ENCODE data around the gene ANO3. TPM values are rescaled to one million over a fixed set of nuclear protein-coding genes. Genes with fewer than 3 reads are reported as not detected.

Gene ANO3
- total and polyA plus RNA-seq, 2 of the 4 experiments (the other 2 are of a cell fraction), result 0.02 to 0.18 TPM

DNA sequence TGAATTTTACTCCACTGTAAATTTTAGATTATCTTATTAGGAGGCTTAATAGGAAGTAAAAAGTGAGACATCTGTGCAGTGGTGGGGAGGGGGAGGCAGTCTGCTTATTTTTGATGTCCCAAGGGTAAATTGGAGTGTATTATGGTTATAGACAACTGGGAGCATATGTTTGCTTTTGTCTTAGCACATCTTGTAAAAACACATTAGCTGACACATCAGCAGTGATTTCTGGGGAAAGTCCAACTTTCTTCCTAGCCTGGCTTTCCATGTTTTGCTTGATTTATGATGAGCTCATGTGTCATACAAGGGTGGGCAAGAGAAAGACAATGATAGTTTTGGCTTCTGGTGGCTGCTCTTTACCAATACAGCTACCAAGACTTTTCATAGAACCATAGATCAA, 4.0 kb downstream of the ANO3 start:
- no peak overlapping the region for H4K5ac ChIP-seq (ENCODE audit: low read depth, low read length)
- dilution Hi-C loops (cut with HindIII; ENCODE audit: low sequenced_read_pairs, unreplicated experiment), result no loop called here

More for the DNA sequence above, 4.0 kb downstream of the ANO3 start:
- no peak overlapping the region for H4K91ac ChIP-seq (ENCODE audit: insufficient read depth, low read depth, low read length)
- H2BK120ac ChIP-seq (ENCODE audit: low read depth, low read length), result no peak overlapping the region
- H2BK15ac ChIP-seq (ENCODE audit: low read depth, low read length), result no peak overlapping the region
- no peak overlapping the region for H3K4me2 ChIP-seq (ENCODE audit: low read depth, low read length)
- no peak overlapping the region for H2AK5ac ChIP-seq (ENCODE audit: low read depth, low read length)
- DNase-seq (no peak), ATAC-seq (ENCODE audit: low read depth) (no peak)
- no peak overlapping the region for H4K8ac ChIP-seq (ENCODE audit: low read depth in 2 of 2, low read length in 2 of 2)
- H2AK9ac ChIP-seq (replicated peaks; ENCODE audit: low read depth, low read length, poor library complexity), result no peak overlapping the region
- no peak overlapping the region for H2BK5ac ChIP-seq (ENCODE audit: low read depth, low read length, poor library complexity, severe bottlenecking)
- H3K27ac ChIP-seq (ENCODE audit: insufficient read depth, low read length), result no peak overlapping the region
- H3K4me3 ChIP-seq (ENCODE audit: insufficient read depth, low read depth, low read length), result no peak overlapping the region
- H2BK20ac ChIP-seq (ENCODE audit: low read depth, low read length), result no peak overlapping the region
- no peaks in the 10 kb centered on the region for H3K4me1 ChIP-seq (ENCODE audit: control insufficient read depth, insufficient read depth, low read length)
- no peak overlapping the region for H3K56ac ChIP-seq (ENCODE audit: extremely low read depth, insufficient read depth, low read length)
- no peak overlapping the region for H3K18ac ChIP-seq (ENCODE audit: low read depth, low read length)
- no peak overlapping the region for H2AFZ ChIP-seq (replicated peaks; ENCODE audit: low read length, poor library complexity)
- H3K27me3 ChIP-seq (ENCODE audit: control insufficient read depth, insufficient read depth, low read length), result peaks cover 10% of the 10 kb centered on the region
- no peak for TF ChIP-seq MAZ (IDR thresholded peaks at IDR 0.05; ENCODE audit: borderline replicate concordance, low read depth, low read length)
- in situ Hi-C loops (cut with MboI; ENCODE audit: low sequenced_read_pairs) (no loop called here), intact Hi-C loops (cut with micrococcal nuclease) (no loop called here)
- no peak overlapping the region for H3K23ac ChIP-seq (ENCODE audit: low read depth, low read length)
- BruUV-seq (replicated peaks), result no TSS peak
- H3K9ac ChIP-seq (ENCODE audit: low read depth, low read length), result no peak overlapping the region
- ChIA-PET POLR2A (ENCODE audit: unreplicated experiment) (no interaction called here), CTCF (no interaction called here)
- no peak overlapping the region for H3K4ac ChIP-seq (ENCODE audit: low read depth, low read length)
- H3K36me3 ChIP-seq (ENCODE audit: control insufficient read depth, insufficient read depth, low read length), result no peaks in the 10 kb centered on the region
- H3K9me1 ChIP-seq (ENCODE audit: insufficient read depth, low read length), result no peaks in the 10 kb centered on the region
- H3K9me3 ChIP-seq (ENCODE audit: control insufficient read depth, insufficient read depth, low read length), result no peaks in the 10 kb centered on the region
- no peaks in the 10 kb centered on the region for H3K79me1 ChIP-seq (ENCODE audit: low read depth in 1 of 2, low read length in 2 of 2)
- H3K14ac ChIP-seq (replicated peaks; ENCODE audit: low read depth, low read length), result no peak overlapping the region
- no peaks in the 10 kb centered on the region for H4K20me1 ChIP-seq (ENCODE audit: insufficient read depth, low read length)
